ENCODE data around the gene PPM1F.

DNA sequence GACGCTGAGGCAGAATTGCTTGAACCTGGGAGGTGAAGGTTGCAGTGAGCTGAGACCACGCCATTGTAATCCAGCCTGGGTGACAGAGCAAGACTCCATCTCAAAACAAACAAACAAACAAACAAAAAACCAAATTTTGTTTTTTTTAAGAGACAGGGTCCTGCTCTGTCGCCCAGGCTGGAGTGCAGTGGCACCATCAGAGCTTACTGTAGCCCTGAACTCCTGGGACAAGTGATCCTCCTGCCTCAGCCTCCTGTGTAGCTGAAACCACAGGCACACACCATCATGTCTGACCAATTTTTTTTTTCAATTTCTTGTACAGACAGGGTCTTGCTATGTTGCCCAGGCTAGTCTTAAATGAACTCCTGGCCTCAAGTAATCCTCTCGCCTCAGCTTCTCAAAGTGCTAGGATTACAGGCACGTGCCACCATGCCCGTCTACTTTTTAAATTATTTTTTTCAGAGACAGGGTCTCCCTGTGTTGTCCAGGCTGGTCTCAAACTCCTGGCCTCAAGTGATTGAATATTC, 13.2 kb upstream of the PPM1F start:
- TF ChIP-seq ZNF384 (IDR thresholded peaks at IDR 0.05) (no peak), BHLHE40 (IDR thresholded peaks at IDR 0.05; ENCODE audit: borderline replicate concordance) (no peak), SP1 (IDR thresholded peaks at IDR 0.05) (no peak), ELF4 (IDR thresholded peaks at IDR 0.05) (no peak), TARDBP (IDR thresholded peaks at IDR 0.05) (no peak), L3MBTL2 (conservative IDR thresholded peaks at IDR 0.05) (no peak), CTBP1 (IDR thresholded peaks at IDR 0.05; ENCODE audit: borderline replicate concordance) (no peak), ARNT (IDR thresholded peaks at IDR 0.05) (no peak), NFRKB (IDR thresholded peaks at IDR 0.05) (no peak), FOXA1 (IDR thresholded peaks at IDR 0.05) (no peak), FOXM1 (IDR thresholded peaks at IDR 0.05; ENCODE audit: borderline replicate concordance) (no peak)
